Stimulated activated naive CD8-positive, alpha-beta T cell treated with anti-CD3 and anti-CD28 coated beads, Interleukin-15, Interleukin-2, amounts not matched to agents 100 ng/mL and 50 ng/mL, for 24 hours (primary cell): ENCODE results near the gene DDX10.
"Not testable (repeated sequence)": the region's sequence is repeated elsewhere in the genome, so short reads cannot be mapped to it uniquely, and the experiment has no call there.

Experiments
- H3K27ac Mint-ChIP-seq: one replicate; pipeline ENCODE4 v1.8.0; 2021; ENCODE audit warnings: mild to moderate bottlenecking, mixed read lengths
- H3K27me3 Mint-ChIP-seq: one replicate; pipeline ENCODE4 v1.8.0; 2021; ENCODE audit warnings: mixed read lengths
- H3K36me3 Mint-ChIP-seq: one replicate; pipeline ENCODE4 v1.8.0; 2021; ENCODE audit warnings: low read depth, mixed read lengths
- H3K4me1 Mint-ChIP-seq: one replicate; pipeline ENCODE4 v1.8.0; 2021; ENCODE audit warnings: low read depth, mixed read lengths
- H3K4me3 Mint-ChIP-seq: one replicate; pipeline ENCODE4 v1.8.0; 2021; ENCODE audit warnings: mild to moderate bottlenecking, mixed read lengths
- H3K9me3 Mint-ChIP-seq: one replicate; pipeline ENCODE4 v1.8.0; 2021; ENCODE audit warnings: mixed read lengths

Gene DDX10

DNA sequence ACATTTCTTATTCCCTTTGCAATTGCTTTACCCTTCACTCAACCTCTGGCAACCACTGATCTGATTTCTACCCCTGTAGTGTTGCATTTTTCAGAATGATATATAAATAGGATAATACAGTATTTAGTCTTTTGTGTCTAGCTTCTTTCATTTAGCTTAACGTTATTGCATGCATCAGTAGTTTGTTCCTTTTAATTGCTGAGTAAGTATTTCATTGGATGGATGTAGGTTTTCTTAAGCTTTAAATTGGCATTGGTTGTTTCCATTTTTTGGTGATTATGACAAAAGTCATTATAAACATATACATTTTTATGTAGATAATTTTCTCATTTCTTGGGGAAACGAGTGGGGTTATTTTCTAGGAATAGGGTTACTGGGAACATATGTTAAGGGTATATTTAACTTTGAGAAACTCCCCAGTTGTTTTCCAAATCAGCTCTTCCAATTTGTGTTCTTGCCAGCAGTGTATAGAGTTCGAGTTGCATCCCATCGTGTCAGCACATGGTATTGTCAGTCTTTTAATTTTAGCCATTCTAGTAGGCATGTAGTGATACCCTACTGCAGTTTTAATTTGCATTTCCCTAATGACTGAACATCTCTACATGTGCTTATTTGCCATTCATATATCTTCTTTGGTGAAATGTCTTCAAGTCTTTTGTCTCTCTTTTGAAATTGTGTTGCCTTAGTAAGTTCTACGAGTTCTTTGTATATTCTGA lies 60.3 kb downstream of the DDX10 start:
- Mint-ChIP-seq H3K27me3 (no peaks in the 10 kb centered on the region), H3K36me3 (peaks cover 73% of the 10 kb centered on the region), H3K27ac (no peak overlapping the region), H3K4me3 (no peak overlapping the region), H3K9me3 (peaks cover 8% of the 10 kb centered on the region), H3K4me1 (peaks cover 41% of the 10 kb centered on the region)

DNA sequence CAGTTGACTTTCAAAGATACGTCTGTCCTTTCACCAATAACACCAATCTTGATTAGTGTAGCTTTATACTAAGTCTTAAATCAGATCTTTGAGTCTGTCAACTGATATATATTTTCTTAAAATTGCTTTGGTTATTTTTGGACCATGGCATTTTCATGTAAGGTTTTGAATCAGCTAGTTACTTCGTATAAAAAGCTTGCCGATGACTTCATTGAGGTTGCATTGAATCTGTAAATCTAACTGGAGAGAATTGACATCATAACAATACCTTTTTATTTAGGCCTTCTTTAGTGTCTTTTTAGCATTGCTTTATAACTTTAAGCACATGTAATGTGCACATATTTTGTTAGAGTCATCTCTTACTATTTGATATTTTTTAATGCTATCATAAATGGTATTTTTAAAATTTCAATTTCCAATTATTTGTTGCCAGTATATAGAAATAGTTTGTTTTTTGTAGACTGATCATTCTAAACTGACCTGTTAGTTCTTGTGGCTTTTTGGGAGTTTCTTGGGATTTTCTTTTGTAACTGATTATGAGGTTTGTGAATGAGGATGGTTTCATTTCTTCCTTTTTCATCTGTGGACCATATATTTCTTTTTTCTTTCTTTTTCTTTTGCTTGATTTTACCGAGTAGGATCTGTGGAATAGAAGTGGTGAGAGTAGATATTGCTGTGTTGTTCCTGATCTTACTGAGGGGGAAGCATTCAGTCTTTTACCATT lies 61.4 kb downstream of the DDX10 start:
- peak overlapping the region; percentile 2 for H3K4me3 Mint-ChIP-seq
- peaks cover 68% of the 10 kb centered on the region for H3K36me3 Mint-ChIP-seq
- peaks cover 44% of the 10 kb centered on the region for H3K4me1 Mint-ChIP-seq
- peak overlapping the region; percentile 12 for H3K27ac Mint-ChIP-seq
- H3K9me3 Mint-ChIP-seq, result peaks cover 8% of the 10 kb centered on the region
- H3K27me3 Mint-ChIP-seq, result no peaks in the 10 kb centered on the region

DNA sequence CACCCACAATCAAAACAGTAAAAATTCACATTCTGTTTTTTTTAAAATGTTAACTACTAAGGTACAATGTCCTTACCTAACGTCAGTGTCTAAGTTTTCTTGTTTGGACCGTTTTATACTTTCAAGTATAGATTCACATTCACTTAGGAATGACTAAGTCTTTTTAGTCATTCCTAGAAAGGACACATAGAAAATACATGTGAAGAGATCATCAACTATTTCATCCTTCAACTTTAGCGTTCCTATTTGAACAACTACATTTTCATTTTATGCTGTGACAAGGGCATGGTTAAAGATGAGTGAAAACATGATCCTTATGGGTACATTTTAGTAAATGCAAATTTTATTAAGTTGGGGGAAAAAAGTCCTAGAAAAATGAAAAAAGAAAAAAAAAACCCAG lies 62.8 kb downstream of the DDX10 start:
- peaks cover 8% of the 10 kb centered on the region for H3K9me3 Mint-ChIP-seq
- H3K27ac Mint-ChIP-seq, result no peak overlapping the region
- peaks cover 72% of the 10 kb centered on the region for H3K36me3 Mint-ChIP-seq
- no peaks in the 10 kb centered on the region for H3K27me3 Mint-ChIP-seq
- no peak overlapping the region for H3K4me3 Mint-ChIP-seq
- H3K4me1 Mint-ChIP-seq, result peaks cover 53% of the 10 kb centered on the region

DNA sequence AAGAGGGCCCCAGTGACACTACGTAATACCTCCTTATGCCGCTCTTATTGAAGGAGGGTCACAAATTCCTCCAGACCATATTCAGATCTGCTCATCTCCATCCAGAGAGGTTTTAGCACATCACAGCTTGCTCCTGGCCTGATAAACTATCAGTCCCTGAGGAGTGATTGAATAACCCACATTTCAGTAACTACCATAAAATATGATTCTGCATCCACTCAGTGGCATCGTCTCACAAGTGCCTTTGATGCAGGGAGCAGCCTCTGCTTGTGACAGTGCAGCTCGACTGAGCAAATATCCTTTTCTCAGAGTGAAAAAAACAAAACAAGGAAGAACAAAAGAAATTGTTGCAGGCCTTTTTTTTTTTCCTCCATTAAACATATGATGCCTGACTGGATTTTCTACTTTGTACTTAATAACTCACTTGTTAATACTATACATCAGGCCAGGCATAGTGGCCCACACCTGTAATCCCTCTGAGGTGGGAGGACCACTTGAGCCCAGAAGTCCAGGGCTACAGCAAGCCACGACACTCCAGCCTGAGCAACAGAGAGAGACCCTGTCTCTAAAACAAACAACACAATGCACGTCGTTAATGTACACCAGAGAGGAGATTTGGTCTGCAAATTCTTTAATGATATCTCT lies 64.5 kb downstream of the DDX10 start:
- H3K4me3 Mint-ChIP-seq, result no peak overlapping the region
- H3K27me3 Mint-ChIP-seq, result no peaks in the 10 kb centered on the region
- H3K4me1 Mint-ChIP-seq, result peaks cover 66% of the 10 kb centered on the region
- H3K27ac Mint-ChIP-seq, result no peak overlapping the region
- H3K36me3 Mint-ChIP-seq, result peaks cover 67% of the 10 kb centered on the region
- peaks cover 8% of the 10 kb centered on the region for H3K9me3 Mint-ChIP-seq

DNA sequence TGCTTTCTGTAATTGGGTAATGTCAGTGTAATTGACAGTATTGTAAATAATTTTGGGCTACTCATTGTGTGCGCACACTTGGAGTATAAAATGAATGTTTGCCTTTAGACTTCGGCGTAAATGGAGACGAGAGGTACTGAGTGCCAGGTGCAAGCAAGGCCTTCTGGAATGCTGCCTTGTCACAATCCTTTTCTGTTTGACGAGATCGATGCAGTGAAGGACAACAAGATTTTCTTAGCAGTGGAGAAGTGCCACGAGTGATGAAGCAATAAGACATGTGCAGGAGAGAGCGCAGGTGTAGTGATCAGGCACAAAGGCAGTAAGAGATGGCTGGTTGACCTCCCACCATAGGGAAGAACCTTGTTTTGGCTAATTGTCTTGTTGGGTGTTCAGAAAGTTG lies 67.5 kb downstream of the DDX10 start:
- Mint-ChIP-seq H3K4me1 (peaks cover 59% of the 10 kb centered on the region), H3K9me3 (peaks cover 5% of the 10 kb centered on the region), H3K36me3 (peaks cover 66% of the 10 kb centered on the region), H3K4me3 (peak overlapping the region; percentile 42), H3K27me3 (no peaks in the 10 kb centered on the region), H3K27ac (peak overlapping the region; percentile 72)

DNA sequence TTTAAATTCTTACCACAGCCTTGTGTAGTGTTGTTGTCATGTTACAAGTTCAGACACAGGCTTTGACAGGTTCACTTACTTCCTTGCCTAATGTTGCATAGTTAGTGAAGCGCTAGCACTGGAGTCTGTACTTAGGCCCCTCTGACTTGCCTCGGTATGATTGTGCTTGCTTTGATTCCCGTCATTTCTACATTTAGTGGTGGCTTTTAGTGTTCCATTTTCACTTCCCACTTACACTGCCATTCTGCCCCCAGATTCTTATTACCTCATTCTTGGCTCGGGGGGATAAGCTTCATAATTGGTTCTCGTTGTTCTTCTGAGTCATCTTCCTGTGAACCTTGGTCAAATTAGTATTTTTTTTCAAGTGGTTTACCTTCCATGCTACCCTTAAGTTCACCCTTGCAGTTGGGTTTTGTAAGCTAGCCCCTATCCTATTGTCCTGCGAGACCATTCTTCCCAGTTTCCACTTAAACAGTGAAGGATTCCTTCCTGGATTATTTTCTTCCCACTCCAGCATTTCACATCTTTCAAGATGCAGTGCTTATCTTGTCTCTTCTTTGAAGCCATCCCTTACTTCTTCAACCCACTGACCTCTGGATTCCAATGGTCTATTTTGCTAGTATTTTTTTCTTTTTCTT lies 68.7 kb downstream of the DDX10 start:
- peak overlapping the region; percentile 78 for H3K27ac Mint-ChIP-seq
- peaks cover 5% of the 10 kb centered on the region for H3K9me3 Mint-ChIP-seq
- H3K4me3 Mint-ChIP-seq, result peak overlapping the region; percentile 66
- H3K36me3 Mint-ChIP-seq, result peaks cover 74% of the 10 kb centered on the region
- H3K27me3 Mint-ChIP-seq, result no peaks in the 10 kb centered on the region
- H3K4me1 Mint-ChIP-seq, result peaks cover 51% of the 10 kb centered on the region

DNA sequence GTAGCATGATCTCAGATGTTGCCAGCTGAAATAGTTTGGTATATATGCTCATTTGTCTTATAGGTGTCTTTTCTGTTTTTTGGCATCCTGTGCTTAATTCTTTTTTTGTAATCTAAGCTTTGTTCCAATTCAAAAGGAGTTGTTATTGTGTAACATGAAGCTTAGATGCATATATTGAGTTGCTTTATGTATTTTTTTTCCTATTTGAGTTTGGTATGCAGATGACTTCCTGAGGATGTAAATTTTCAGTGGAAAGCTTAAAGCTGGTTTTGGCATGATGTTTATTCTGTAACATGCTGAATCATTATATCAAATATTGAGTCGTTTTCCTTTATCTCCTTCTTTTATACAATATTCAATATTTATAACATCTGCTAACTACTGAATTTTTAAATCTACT lies 69.4 kb downstream of the DDX10 start:
- H3K27ac Mint-ChIP-seq, result peak overlapping the region; percentile 78
- no peak overlapping the region for H3K4me3 Mint-ChIP-seq
- peaks cover 46% of the 10 kb centered on the region for H3K4me1 Mint-ChIP-seq
- H3K36me3 Mint-ChIP-seq, result peaks cover 72% of the 10 kb centered on the region
- H3K27me3 Mint-ChIP-seq, result no peaks in the 10 kb centered on the region
- peaks cover 5% of the 10 kb centered on the region for H3K9me3 Mint-ChIP-seq

DNA sequence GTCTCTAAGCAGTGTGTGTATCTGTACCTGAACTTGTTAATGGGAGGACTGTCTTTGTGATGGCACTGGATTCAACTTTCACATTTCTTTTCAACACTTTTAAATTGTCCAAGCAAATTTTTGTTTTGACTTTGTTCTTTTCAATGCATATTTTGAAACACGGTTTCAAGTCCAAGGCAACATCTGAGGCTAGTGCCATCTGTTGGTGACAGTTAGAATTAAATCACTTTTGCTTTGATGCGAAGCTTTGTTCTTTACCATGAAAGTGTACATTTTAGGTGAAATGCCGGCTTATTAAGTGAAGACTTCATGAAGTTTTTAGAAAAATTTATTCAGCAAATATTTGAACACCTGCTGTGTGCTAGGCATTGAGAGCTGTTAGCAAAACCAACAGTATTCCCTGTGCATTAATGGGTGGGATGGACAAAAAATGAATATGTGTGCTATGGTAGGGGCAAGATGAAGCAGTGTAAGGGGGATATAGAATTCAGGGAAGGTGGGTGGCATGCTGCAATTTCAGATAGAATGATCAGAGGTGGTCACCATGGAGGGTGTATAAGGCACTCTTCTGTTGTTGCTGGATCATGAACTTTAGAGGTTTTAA lies 70.2 kb downstream of the DDX10 start:
- peaks cover 39% of the 10 kb centered on the region for H3K4me1 Mint-ChIP-seq
- no peak overlapping the region for H3K27ac Mint-ChIP-seq
- peaks cover 5% of the 10 kb centered on the region for H3K9me3 Mint-ChIP-seq
- H3K4me3 Mint-ChIP-seq, result no peak overlapping the region
- H3K27me3 Mint-ChIP-seq, result no peaks in the 10 kb centered on the region
- H3K36me3 Mint-ChIP-seq, result peaks cover 72% of the 10 kb centered on the region

DNA sequence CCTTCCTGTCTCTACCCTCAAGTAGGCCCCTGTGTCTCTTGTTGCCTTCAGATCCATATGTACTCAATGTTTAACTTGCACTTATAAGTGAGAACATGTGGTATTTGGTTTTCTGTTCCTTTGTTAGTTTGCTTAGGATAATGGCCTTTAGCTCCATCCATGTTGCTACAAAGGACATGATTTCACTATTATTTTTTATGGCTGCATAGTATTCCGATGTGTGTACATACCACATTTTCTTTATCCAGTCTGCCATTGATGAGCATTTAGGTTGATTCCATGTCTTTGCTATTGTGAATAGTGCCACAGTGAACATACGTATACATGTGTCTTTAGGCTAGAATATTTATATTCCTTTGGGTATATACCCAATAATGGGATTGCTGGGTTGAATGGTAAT lies 75.3 kb downstream of the DDX10 start:
- peaks cover 63% of the 10 kb centered on the region for H3K36me3 Mint-ChIP-seq
- not testable (repeated sequence) for H3K4me3 Mint-ChIP-seq, H3K4me1 Mint-ChIP-seq, H3K9me3 Mint-ChIP-seq, H3K27ac Mint-ChIP-seq, H3K27me3 Mint-ChIP-seq

DNA sequence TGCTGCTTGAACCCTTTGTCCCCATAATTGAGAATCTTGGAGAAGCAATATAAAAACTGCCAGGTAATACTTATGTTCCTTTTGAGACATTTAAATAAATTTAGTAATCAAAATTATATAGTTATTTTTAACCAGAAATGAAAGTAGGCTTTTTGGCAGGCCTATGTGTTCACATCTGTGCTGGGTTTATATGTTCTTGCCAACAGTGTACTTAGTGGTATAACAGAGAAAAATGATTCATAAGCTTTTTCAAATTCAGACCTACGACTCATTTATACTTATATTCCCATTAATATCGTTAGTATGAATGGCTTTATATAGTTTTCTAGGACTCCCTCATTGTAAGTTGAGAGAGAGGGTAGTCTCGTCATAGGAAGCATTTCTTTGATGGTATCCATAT lies 79.0 kb downstream of the DDX10 start:
- Mint-ChIP-seq H3K4me1 (peaks cover 5% of the 10 kb centered on the region), H3K27ac (no peak overlapping the region), H3K27me3 (no peaks in the 10 kb centered on the region), H3K36me3 (peaks cover 51% of the 10 kb centered on the region), H3K4me3 (no peak overlapping the region), H3K9me3 (peaks cover 7% of the 10 kb centered on the region)

DNA sequence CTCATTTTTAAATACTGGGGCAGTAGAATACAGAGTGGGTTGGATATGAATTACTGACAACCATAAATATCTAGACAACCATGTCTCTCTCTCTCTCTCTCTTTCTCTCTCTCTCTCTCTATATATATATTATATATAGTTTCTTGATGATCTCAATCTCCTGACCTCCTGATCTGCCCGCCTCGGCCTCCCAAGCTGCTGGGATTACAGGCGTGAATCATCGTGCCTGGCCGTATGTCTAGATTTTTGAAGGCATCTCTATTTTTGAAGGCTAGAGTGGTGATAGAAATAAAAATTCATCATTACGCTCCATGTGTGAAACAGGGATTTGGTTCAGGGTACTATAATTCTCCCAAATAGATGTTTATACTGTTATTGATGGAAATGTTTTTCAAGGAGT lies 84.1 kb downstream of the DDX10 start:
- no peaks in the 10 kb centered on the region for H3K9me3 Mint-ChIP-seq
- H3K27ac Mint-ChIP-seq, result no peak overlapping the region
- no peak overlapping the region for H3K4me3 Mint-ChIP-seq
- peaks cover 24% of the 10 kb centered on the region for H3K4me1 Mint-ChIP-seq
- H3K36me3 Mint-ChIP-seq, result peaks cover 16% of the 10 kb centered on the region
- no peaks in the 10 kb centered on the region for H3K27me3 Mint-ChIP-seq

DNA sequence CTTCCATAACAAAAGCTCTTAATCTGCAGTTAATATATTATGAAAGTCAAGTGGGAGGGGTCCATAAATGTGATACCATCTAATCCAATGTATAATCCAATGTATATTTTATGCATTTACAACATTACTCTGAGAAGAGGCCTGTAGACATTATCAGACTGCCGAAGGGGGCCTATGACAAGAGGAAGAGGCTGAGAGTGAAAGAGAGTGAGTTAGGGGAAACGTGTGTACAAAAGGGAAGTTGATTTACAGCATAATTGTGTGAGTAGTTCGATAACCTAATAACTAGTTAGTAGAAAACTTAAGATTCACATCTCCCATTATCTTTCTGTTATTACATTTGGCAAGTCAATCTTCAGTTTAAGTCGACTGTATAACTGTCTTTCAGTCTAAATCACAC lies 86.6 kb downstream of the DDX10 start:
- Mint-ChIP-seq H3K27me3 (no peaks in the 10 kb centered on the region), H3K4me3 (no peak overlapping the region), H3K4me1 (peaks cover 39% of the 10 kb centered on the region), H3K27ac (no peak overlapping the region), H3K36me3 (peaks cover 20% of the 10 kb centered on the region), H3K9me3 (no peaks in the 10 kb centered on the region)

DNA sequence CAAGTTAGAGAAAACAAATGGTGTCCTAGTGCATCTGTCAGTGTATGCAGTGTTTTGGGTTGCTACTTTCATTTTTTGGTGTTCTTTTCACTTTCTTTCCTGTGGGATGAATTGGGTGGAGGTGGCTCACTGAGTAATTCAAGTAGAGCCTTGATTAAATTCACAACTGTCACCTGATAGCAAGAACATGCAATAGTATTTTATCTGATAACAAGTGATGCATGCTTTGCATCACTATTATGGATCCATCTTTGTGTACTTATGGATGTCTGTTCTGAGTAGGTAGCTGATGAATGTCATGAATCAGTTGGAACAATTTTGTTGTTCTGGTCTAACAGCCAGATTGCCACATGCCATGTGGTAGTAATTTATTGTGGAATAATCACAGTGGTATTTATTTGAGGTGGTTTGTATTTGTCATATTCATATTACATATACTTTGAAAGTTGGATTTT lies 87.5 kb downstream of the DDX10 start:
- Mint-ChIP-seq H3K36me3 (peaks cover 24% of the 10 kb centered on the region), H3K4me3 (no peak overlapping the region), H3K4me1 (peaks cover 43% of the 10 kb centered on the region), H3K27me3 (no peaks in the 10 kb centered on the region), H3K9me3 (no peaks in the 10 kb centered on the region), H3K27ac (no peak overlapping the region)

DNA sequence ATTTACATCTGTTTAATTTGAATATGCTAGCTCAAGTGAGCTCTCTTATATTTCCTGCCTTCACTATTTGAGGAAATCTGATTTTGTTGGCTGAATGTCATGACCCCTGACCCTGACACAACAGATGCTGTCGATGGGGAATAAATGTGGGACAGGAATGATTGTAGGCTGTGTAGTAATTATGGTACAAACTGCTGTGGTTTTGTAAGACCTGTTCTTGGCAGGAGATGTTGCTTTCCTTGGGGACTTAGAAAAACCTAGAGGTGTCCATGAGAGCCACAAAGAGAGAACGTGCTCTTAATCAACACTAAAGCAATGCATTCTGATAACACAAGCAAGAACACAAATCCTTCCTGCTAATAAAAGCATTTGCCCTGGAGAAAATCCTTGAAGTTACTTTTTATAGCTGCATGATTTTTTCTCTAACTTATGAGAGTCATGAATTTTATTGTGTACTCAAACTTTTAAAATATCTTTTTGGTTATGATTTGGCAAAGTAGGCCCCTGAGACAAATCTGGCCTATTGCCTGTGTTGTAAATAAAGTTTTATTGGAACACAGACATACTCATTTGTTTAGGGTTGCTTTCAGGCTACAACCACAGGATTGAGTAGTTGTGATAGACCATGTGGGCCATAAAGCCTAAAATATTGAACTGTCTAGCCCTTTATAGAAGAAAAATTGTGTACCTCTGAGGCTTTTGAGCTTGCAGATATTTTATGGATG lies 90.2 kb downstream of the DDX10 start:
- H3K4me3 Mint-ChIP-seq, result no peak overlapping the region
- H3K27me3 Mint-ChIP-seq, result no peaks in the 10 kb centered on the region
- peaks cover 49% of the 10 kb centered on the region for H3K4me1 Mint-ChIP-seq
- no peaks in the 10 kb centered on the region for H3K9me3 Mint-ChIP-seq
- H3K27ac Mint-ChIP-seq, result no peak overlapping the region
- peaks cover 20% of the 10 kb centered on the region for H3K36me3 Mint-ChIP-seq
